NCI-H345 treated with DMSO at 0.1 percent for 48 hours (cell line): ENCODE results near the gene SELENOO.
A peak's percentile ranks its signal among the peaks of the same experiment; 100 is the strongest.

Source experiments
- DNase-seq: peaks from one replicate; lab custom pipeline; 2025; ENCODE audit not compliant: unreplicated experiment; lab: John Stamatoyannopoulos, UW

SELENOO gene

DNA sequence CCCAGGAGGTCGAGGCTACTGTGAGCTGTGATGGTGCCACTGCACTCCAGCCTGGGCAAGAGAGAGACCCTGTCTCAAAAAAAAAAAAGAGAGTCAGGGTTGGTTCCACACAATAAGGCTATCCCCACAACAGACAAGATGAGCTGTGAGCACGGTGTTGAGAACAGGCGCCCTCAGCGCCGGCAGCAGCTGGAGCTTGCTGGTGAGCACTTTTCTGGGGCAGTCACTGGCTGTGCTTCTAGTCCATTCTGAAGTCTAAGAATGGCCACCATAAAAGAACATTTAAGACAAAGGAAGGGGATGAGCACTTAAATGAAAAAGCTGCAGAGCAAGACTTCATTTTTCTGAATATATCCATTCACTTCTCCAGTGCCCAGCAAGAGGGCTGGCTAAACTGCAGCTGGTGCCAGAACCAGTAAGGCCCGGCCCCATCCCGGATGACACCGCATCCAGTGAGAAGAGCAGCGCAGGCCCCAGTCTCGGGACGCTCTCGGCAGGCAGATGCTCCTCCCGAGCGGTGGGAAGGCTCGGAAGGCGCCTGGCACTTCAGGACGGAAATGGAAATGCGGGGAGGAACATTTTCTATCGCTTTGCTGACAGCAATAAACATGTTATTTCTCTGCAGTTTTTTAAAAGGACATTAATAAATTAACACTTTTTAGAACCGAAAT, 31.8 kb downstream of the SELENOO start:
- DNase-seq, result no peak

DNA sequence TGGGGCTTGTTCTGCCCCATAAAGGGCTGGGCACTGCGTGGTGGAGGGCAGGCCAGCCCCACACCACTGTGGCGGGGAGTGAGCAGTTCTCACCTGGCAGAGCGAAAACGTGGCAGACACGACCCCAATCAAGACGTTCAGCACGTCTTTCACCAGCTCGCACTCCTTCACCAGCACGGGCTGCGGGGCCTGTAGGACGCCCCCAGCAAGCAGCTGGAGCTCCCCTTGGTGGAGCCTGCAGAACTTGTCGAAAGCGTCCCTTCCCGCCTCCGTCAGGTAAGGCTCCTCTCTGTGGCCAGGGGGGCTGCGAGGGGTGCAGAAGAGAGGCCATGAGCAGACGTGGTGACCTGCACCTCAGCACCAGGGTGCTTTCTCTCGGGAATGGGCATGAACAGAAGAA, 32.4 kb downstream of the SELENOO start:
- no peak for DNase-seq

DNA sequence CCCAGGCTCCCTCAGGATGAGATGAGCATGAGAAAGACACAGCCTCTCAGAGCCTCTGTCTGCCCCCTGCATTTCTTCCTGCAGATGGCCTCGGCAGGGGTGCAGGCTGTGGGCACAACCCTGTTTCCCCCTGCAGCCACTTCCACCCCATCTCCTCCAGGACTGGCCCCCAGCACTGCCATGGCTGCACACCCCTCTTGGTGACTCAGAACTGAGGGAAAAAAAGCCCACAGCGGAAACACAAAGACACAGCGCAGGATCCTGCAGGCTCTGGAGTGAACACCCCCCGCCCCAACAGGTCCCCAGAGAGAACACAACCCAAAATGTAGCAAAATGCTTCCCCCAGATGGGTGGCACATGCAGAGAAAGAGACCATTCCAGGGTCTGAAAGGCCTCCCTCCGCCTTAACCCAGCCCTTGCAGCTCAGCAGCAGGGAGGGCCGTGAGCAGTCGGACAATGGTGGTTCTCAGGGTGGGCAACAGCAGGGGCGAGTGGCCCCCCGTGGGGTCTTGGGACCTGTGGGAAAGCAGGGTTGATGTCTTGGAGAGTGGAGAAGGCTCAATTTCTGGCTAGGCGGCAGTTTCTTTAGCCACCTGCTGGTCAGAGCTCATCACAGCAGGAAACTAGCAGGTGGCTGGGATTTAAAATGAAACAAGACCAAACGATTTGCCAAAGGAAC, 36.1 kb downstream of the SELENOO start:
- DNase-seq, result no peak

DNA sequence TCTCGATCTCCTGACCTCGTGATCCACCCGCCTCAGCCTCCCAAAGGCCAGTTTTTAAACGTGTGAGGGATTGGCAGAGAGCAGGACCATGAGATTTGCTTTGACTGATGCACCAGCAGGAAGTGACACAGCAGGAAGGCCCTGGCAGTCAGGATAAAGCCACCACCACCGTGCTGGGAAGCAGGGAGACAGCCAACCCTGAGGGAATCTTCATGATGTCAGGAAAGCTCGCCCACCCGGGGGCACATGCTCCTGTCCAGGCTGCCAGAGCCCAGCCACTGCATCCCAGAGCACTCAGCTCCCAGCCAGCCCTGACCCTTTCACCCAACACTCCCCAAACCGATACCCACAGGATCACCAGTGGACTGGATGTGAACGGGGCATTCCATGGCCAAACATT, 37.9 kb downstream of the SELENOO start:
- no peak for DNase-seq

DNA sequence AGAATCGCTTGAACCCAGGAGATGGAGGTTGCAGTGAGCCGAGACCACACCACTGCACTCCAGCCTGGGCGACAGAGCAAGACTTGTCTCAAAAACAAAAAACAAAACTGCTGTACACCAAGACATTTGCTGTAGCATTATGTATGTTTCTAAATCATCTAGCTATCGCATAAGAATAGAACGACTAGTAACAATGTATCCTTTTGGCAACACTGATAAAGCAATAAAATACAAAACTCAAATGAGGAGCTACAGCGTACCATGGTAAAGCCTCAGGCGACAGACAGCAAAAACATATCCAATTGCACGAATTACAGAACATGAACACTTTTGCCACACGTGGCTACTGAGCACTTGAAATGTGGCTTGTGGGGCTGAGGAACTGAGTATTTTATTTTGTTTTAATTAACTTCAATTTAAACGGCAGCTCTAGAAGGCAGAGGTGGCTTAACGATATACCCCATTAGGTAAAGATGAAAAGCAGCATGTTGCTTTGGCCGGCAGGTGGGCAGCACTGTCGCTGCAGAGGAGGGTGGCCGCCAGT, 41.7 kb downstream of the SELENOO start:
- no peak for DNase-seq

DNA sequence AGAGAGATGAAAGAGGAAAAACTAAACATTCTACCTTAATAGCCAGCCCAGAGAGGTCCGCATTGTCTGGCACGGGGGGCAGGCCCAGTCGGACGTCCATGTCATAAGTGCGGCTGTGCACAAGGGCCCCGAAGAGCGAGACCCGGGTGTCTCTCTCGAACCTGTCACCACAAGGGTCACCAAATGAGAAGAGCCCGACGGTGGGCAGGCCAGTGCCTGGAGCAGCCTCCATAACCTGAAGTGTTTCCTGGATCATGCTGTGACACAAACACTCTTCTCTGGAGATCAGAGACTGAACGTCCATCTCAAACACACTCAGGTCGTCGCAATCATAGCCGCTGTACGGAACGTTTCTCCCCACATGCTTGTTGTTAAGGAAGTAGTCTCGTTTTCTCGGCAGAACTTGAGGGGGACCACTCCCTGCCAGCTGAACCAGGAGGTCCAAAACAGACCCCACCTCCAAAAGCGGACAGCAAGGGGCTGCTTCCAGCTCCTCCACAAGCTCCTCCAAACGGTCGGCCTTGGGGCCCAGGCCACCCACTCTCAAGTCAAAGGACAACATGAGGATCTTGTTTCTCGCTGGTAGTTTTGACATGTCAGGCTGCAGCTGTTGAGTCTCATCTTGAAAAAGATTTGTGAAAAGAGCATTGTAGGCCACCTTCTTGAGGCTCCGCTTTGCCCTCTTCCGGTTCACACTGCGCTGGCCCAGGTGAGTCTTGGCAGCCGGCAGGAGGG, 43.0 kb downstream of the SELENOO start:
- DNase-seq, result no peak

DNA sequence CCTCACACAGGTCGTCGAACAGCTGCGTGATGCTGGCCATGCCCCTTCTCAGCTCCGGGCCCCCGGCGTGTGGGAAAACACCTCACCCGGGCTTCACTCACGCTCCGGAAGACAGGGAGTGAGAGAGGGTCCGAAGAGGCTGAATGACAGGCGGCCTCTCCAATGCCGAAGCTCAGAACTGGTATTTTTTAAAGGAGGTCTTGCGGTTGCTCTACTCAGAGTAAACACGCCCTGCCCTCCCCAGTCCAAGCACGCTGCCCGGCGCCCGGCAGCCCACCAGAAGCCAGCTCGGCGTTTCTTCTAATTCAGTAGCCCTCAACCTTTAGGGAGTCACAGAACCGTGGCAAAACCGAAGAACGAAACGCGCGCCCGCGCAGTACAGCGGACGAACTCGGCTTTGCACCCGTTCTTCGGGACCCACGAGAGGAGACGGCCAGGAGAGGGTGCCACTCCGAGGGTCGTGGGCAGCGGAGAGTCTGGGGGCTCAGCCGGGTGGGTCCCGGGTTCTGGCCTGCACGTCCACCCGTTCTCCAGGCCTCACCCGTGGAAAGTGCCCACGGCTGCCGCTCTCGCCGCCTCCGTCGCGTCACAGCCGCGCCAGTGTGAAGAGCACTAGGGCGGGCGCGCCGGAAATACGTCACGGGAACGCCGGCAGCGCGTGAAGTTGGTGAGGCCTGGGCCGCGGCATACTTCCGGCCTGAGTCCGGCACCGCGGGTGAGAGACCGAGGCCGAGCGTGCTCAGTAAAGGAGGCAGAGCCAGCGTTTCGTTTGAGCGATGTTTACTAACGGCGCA, 43.8 kb downstream of the SELENOO start, which contains the start of gene TUBGCP6:
TUBGCP6 (minus strand) TSS at position 604 of the 794 bp plus-strand sequence; CDS start at position 40, 564 bp downstream.
- peak; percentile 72 for DNase-seq

DNA sequence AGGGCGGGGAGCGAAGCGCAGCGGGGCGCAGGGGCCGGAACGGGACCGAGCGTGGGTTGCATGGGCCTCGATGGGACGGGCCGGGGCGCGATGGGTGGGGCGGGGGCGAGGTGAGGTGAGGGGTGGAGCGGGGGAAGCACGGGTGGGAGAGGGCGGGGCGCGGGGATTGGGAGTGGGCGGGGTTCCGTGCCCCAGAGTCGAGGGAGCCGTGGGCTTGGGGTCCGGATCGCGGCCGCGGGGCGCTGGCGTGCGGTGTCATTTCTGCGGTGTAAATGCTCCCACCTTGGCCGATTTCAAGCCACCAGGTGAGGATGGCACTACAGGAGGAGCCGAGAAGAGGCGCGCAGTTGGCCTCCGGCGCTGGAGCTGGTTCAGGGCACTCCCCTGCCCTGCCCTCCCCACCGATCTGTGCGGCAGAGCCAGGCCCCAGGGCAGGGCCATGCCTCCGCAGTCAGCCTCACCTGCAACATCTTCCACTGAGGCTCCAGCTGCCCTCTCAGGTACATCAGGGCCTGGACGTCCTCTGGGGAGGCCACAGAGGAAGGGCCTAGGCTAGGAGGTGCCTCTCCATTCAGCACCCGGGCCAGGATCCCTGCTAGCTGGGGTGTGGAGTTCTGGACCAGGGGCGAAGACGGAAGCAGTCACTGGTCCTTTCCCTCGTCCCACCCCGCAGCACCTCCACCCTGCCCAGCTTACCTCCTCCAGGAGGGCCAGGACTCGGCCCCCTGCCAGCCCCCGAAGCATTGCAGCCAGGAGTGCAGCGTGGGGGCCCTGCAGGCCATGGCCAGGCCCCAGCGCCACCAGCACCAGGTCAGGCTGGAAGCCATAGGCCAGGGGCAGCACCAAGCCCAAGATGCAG, 44.6 kb downstream of the SELENOO start:
- DNase-seq, result no peak

DNA sequence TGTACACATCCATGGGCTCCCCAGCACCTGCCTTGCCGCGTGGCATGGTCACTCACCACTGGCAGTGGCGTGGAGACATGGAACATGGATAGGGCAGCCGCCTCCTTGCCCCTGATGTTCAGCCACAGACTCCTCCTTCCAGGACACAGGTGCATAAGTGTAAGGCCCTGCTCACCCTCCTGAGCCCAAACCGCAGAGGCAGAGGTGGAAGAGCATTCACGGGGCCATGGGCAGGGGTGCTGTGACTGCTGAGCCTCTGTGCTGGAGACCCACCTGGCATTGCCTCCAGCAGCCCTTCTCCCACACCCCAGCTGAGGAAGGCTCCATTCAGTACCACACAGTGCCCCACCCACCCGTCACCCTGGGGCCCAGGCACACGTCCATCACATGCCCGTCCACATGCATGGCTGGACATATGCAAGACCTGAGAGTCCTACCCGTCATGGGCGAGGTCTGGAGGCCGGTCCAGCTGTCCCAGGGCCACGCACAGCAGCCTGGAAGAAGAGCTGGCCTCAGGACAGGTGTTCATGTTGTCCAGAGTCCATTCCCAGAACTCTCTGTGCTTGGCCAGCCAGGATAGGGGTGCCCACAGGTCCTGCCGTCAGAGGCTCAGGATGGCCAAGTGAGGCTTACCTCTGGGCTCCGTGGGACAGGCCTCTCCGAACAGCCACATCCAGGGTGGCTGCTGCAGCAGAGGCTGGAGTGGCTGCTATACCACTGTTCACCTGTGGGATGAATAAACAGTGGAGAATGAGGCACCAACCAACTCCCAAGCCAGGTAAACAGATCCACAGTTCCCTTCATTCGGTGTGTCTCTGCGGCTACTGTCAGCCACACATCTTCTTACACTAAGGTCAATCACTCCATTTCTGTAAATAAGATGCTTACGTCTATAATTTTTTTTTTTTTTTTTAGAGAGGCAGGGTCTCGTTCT, 45.7 kb downstream of the SELENOO start:
- DNase-seq, result no peak

DNA sequence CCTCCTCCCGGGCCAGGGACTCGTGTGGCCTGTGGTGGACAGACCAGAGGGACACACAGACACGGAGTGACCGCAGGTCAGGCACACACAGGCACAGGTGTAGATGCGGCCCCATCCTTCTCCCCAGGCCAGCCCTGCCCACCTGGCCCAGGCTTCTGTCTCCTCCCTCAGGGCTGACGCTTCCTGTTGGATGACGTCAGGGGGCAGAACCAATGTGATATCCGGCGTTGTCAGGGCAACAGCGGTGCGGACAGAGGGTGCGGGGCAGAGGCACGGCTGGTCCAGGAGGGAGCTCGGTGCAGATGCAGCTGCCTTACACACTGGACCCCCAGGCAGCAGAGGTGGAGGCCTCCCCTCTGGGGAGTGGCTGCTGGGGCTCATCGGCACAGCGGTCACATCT, 46.9 kb downstream of the SELENOO start:
- no peak for DNase-seq

DNA sequence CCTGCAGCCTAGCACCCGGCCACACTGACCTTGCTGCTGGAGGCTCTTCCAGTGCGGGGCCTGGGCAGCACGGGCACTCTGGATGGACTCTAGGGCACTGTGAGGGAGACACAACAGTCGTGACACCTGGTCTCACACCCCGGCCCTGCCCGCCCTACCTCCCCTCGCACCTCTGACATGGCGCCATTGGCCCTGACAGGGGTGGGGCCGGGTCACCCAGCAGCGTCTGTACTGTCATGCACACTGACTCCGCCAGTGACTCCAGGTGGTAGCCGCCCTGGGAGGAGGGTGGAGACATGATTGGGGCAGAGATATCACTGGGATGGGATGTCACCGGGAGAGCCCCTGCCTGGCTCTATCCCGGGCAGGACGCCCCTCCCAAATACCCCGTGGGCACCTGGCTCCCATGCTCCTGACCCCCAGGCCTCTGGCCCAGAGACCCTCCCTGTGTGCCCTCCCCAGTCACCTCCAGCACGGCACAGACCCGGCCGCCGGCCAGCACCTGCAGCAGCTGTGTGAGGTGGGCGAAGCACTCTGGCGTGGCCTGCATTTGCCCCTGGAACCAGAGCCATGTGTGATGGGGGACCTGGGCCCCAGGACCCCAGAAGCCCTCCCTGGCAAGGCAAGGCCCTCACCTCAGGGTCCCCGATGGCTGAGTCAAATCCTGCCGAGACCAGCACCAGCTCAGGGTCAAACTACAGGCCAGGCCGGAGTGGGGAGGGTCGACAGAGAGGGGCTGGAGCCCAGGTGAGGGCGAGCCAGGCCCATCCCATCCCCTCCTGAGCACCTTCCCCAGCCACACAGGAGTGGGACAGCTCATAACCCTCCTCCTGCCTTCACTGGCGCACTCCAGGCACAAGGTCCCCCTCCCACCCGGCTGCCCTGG, 47.6 kb downstream of the SELENOO start:
- no peak for DNase-seq

DNA sequence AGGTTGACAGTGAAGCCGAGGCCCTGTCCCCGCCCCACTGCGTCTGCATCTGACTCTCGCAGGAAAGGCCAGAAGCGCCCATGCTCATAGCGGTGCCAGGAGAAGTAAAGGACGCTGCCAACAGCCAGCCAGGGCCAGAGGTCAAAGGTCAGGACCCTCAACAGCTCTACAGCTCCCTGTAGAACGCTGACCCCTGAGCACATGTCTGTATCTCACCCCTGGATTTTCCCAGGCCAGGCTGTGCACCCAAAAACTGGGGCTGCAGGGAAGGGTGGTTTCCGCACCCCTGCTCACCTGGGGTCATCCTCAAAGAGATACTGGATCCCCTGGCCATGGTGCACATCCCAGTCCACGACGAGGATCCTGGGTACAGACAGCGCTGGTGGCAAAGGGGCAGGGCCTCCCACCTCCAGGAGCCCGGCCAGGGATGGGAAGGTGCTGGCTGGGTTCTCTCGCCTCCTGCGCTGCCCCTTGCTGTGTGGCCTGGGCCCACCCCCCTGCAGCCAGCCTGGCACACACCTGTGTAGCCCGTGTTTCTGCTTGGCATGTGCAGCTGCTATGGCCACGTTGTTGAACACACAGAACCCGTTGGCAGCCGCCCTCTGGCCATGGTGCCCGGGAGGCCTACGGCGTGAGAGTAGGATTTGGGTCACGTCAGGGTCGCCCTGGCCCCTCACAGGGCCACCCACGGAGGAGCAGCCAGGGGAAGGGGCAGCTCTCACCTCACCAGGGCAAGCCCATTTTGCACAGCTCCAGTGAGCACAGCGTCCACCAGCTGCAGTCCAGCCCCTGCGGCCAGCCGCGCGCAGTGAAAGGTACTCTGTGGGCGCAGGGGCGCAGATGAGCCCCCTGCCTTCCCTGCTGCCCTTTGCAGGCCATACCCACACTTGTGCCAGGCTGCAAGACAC, 48.8 kb downstream of the SELENOO start:
- DNase-seq, result no peak

DNA sequence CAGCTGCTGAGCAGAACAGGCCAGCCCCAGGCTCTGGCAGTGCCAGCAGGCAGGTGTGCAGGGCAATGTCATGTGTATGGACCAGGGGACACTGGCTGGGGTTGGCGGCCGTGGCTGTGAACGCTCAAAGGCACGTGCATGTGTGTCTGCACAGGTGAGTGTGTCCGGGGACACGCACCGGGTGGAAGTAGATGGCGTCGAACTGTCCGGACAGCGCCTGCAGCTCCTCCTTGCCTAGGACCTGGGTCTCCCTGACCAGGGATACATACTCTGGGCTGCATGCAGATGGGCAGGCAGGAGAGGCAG, 49.4 kb downstream of the SELENOO start:
- DNase-seq, result no peak

DNA sequence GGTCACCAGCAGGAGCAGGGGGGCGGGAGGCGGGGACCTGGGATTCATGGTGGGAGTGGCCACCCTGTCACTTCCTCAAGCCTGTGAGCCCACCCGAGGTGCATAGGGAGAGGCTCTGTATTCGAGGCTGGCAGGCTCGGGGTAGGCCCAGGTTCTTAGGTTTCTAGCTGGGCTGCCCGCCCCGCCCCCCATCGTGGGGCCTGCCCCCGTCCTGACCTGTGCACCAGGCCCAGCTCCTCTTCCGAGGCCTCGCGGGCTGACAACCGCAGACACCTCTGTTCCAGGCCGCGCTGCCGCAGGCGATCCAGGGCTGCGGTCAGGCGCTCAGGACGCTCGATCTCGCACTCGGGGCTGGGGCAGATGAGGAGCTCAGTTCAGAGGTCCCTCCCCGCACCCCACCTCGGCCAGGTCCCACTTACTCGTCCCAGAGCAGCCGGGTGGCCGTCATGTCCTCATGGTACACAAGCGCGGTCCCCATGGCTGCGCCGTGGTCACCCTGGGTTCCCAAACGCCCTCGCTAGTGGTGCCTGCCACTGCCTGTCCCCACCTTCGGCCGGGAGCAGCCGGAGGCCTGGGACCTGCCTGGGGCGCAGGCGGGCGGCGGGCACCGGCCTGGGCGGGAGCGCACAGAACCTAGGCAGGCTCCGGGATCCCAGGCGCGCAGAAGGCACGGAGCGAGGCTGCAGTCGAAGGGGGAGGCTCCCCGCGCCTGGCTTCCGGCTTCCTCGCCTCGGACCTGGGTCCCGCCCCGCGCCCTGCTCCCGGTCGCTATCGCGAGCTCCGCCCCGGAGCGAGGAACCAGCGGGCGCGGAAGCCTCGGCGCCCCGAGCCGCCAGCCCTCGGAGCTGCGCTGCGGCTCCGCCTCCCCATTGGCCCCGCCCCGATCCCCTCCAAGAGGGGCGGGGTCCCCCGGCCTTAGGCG, 50.0 kb downstream of the SELENOO start, which contains the start of gene HDAC10:
HDAC10 (minus strand) TSS at position 711 of the 922 bp plus-strand sequence; CDS start at position 478, 233 bp downstream.
- no peak for DNase-seq

DNA sequence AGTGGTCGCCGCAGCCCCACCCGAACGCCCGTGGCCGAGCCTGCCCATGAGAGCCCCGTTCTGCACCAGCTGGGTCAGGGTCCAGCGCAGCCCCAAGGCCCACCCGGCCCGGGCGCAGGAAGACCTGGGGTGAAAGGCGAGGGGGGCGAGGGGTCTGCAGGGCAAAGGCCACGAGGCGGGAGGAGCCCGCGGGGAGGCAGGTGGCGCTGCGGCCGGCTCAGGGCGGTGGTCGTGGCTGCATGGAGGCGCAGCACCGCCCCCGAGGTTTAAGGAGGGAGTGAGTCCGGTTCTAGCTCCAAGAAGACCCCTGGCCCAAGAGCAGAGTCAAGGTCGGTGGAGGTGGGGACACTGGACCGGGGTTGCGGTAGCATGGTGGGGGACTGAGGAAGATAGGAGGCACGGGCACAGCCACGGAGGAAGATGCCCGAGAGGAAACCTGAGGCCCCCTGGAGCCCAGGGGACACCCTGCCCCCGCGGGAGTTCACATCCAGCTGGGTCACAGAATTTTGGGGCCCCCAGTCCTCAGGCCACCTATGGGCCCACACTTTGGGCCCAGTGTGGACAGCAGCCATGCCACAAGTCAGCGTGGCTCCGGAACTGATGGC, 50.8 kb downstream of the SELENOO start:
- DNase-seq, result no peak
